HG03354 (cell line): ENCODE results near the gene ADGRG1.
"Not testable (repeated sequence)": the region's sequence is repeated elsewhere in the genome, so short reads cannot be mapped to it uniquely, and the experiment has no call there.

ENCODE experiments used
- ATAC-seq: cut with Tn5 transposase; IDR thresholded peaks from one replicate; pipeline ENCODE4 v1.9.1; 2021; ENCODE audit warnings: mild to moderate bottlenecking; ENCODE audit not compliant: unreplicated experiment, poor library complexity, severe bottlenecking

ADGRG1 gene

GRCh38 chr16:57628008-57628781 lies at the start of gene ADGRG1:
Gene ADGRG1, plus strand, starts transcription at chr16:57628630. Its CDS starts 21,658 bp downstream, at chr16:57650288.
- ATAC-seq: no peak

DNA sequence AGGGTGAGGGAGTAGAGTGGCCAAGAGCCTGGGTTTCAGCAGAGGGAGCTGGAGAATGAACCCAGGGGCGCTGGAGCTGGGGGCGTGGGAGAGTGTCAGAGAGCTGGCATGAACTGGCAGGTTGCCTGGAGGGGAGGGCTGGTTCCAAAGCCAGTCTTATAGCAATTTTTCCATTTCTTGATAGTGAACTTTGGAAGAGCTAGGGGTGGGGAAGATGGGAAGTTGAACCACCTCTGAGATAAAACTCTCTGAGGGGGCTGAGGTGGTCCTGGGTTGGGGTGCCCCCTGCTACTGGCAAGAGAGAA lies 49.1 kb upstream of the ADGRG1 start:
- ATAC-seq: no peak

DNA sequence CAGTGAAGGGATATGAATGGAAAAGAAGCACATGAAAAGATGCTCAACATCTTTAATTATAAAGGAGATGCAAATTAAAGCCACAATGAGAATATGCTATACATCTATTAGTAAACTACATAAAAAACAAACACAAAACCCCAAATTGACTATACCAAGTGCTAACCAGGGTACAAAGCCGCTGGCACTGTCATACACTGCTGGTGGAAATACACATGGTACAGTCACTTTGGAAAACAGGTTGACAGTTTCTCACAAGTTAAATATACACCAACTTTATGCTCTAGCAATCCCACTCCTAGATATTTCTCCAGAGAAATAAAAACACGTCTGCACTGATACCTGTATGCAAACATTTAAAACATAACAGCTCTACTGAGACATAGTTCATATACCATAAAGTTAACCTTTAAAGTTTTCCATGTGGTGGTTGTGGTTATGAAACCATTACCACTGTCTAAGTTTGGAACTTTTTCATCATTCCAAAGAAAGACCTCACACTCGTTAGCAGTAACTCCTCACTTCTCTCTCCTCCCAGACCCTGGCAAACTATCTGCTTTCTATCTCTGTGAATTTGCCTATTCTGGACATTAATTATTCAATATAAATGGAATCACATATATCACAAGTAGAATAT lies 43.3 kb upstream of the ADGRG1 start:
- ATAC-seq: no peak

GRCh38 chr16:57588831-57589230 lies 39.6 kb upstream of the ADGRG1 start:
- ATAC-seq: no peak

- no peak for ATAC-seq
These were observed 39.1 kb upstream of the ADGRG1 start for GRCh38 chr16:57589374-57589773.

GRCh38 chr16:57590654-57591085 lies 37.8 kb upstream of the ADGRG1 start:
- no peak for ATAC-seq

GRCh38 chr16:57591086-57591869 lies 37.2 kb upstream of the ADGRG1 start:
- peak; percentile 79 for ATAC-seq

DNA sequence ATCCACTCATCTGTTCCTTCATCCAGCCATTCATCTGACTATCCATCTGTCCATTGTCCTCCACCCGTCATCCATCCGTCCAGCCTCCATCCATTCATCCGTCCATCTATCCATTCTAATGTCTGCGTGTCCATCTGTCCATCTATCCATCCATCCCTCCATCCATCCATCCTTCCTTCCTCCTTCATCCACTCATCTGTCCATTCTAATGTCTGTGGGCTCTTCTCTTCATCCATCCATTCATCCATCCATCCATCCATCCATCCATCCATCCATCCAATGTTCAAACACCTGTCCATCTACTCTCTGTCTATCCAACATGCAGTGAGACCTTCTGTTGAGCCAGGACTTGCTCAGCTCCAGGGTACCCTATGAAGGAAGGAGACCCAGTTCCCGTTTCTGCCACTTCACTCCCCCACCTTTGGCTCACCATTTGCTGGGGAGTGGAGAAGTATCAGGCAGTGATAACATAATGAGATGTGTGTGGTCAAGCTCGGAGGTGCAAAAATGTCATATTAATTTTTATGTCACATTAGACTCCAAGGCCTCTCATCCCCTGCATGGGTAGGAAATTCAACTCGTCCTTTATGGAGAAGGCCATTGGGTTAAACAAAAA lies 36.5 kb upstream of the ADGRG1 start:
- no peak for ATAC-seq

GRCh38 chr16:57592591-57593003 lies 35.8 kb upstream of the ADGRG1 start:
- ATAC-seq: no peak

GRCh38 chr16:57593021-57593420 lies 35.4 kb upstream of the ADGRG1 start:
- no peak for ATAC-seq

- ATAC-seq: no peak
These were observed 34.4 kb upstream of the ADGRG1 start for GRCh38 chr16:57593990-57594389.

DNA sequence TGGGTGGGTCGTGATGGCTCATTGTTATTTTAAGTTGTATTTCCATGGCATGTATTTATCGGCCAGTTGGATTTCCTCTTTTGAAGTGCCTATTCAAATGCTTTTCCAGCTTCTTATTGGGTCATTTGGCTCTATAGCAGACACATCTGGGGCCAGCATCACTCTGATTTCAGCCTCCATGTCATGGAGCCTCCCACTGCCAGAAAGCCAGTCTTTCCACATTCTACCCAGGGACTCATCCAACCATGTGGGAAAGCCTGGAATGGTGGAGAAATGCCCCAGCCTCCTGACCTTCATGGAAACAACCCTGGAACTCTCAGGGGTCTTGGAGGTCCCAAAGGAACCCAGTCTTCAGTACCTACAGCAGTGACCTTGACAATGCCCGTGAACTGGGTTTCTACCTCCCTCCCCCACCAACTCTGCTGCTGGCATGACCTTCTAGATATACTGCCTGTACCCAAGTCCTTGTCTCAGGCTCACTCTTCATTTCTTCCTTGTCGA lies 33.8 kb upstream of the ADGRG1 start:
- no peak for ATAC-seq

DNA sequence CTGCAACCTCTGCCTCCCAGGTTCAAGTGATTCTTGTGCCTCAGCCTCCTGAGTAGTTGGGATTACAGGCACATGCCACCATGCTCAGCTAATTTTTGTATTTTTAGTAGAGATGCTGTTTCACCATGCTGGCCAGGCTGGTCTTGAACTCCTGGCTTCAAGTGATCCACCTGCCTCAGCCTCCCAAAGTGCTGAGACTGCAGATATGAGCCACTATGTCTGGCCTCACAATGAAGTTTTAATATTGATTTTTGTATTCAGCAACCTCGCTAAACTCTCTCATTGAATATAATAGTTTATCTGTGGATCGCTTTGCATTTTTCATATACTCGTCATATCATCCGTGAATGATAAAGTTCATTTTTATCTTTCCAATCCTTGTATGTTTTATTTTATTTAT lies 32.2 kb upstream of the ADGRG1 start:
- not testable (repeated sequence) for ATAC-seq

DNA sequence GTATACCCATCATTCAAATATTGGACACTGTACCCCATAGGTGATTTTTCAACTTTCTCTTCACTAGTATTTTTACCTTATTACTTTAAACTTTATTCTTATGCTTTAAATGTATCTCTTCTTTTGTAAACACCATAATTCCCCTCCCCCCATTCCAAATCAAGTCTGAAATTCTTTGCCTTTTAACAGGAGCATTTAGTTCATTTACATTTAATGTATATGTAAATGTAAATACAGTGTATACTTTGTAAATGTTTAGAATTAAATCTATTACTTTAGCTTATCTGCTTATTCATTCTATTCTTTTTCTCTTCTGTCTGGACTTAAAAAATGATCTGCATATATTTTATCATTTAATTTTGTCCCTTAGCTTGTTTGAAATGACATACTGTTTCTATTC lies 30.0 kb upstream of the ADGRG1 start:
- ATAC-seq: no peak

- no peak for ATAC-seq
These were observed 28.2 kb upstream of the ADGRG1 start for GRCh38 chr16:57600048-57600835.

- no peak for ATAC-seq
These were observed 27.4 kb upstream of the ADGRG1 start for GRCh38 chr16:57600952-57601580.

GRCh38 chr16:57601801-57602478 lies 26.5 kb upstream of the ADGRG1 start:
- ATAC-seq: peak; percentile 89
